Measurements from ENCODE around the gene ABLIM2.

Gene ABLIM2

DNA sequence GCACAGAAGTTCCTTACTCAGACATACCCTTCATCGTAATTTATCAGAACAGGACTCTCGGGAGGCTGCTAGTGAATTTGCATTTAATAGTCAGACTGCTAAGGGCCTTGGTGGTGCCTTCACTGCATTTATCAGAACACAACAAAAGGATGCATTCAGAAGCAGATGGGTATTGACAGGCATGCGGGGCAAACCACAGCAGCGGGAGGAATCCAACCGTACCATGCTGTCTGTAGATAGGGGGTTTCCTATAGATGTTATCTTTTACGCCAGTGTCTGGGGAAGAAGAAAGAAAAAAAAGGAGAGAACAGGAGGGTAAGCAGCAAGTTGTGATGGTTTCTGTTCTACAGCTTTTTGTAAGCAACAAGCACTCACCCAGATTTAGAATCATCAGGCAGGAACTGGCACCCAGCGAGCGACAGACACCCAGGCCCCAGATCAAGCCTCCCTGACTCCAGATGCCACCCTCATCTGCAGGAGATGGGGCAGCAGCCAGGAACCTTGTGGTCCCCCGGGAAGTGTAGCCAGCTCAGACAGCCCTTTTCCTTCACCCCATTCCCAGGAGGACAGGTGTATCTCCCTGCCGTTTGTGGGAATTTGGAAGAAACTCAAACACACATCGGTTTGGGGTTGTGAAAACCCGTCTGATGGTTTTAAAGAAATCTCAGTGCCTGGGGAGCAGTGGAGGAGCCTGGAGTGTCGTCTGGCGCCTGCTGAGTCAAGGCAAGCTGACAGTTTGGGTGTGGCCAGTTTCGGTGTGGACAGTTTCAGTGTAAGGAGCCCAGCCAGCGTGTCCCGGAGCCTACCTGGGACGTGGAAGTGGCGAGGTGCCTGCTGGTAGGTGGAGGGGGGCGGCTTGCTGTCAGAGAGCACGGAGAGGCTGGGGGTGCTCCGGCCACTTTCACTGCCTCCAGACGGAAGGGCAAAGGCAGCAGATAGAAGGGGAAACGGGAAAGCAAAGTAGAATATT lies 138.9 kb downstream of the ABLIM2 start:
- Mint-ChIP-seq H3K4me3 (no peak overlapping the region), H3K27me3 (peaks cover 35% of the 10 kb centered on the region), H3K27ac (peak overlapping the region in 1 of 2 donors; percentile 90), H3K9me3 (no peaks in the 10 kb centered on the region), H3K4me1 (no peaks in the 10 kb centered on the region)
- ATAC-seq (no peak), DNase-seq (no peak)

- Mint-ChIP-seq H3K4me3 (no peak overlapping the region), H3K9me3 (no peaks in the 10 kb centered on the region), H3K4me1 (no peaks in the 10 kb centered on the region), H3K27ac (no peak overlapping the region), H3K27me3 (peaks cover 19% of the 10 kb centered on the region)
- DNase-seq (no peak), ATAC-seq (no peak)
Measured at GRCh38 chr4:8016527-8016926, 142.1 kb downstream of the ABLIM2 start.

GRCh38 chr4:8015512-8015911 lies 143.1 kb downstream of the ABLIM2 start:
- H3K4me3 Mint-ChIP-seq, result no peak overlapping the region
- no peak for DNase-seq
- H3K27ac Mint-ChIP-seq, result peak overlapping the region in 1 of 2 donors; percentile 72
- ATAC-seq, result no peak
- H3K4me1 Mint-ChIP-seq, result no peaks in the 10 kb centered on the region
- H3K27me3 Mint-ChIP-seq, result peaks cover 13% of the 10 kb centered on the region
- H3K9me3 Mint-ChIP-seq, result no peaks in the 10 kb centered on the region

DNA sequence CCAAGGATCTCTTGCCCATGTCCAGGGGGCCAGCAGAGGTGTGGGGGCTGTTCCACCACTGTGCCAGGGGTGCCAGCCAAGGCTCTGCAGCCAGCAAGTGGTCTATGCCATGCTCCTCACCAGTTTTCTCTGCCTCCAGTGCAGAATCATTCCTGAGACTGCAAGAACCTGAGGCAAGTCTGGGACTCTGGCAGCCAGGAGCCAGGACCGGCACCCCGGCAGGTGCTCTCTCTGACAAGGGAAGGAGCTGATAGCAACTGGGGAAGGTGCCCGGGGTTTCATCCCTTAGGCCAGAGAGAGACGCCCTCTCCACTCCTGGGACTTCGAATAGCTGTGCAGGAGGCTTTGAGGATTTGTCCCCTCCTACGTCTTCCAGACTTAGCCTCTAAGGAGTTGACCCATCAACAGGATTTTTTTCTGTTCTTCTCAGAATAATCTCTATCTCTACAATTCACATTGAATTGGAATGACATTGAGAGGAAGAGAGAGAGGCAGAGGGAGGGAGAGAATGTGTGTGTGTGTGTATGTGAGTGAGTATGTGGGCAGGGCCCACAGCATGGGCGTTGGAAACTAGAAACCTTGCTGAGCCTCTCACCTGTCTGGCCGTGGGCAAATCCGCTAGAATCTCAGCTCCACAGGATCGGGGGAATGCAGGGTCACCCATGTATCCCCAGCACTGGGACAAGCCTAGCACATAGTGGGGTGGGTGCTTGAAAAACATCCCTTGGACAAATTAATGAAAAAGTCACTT lies 144.5 kb downstream of the ABLIM2 start:
- Mint-ChIP-seq H3K27me3 (peaks cover 4% of the 10 kb centered on the region), H3K27ac (no peak overlapping the region), H3K4me3 (no peak overlapping the region), H3K9me3 (no peaks in the 10 kb centered on the region), H3K4me1 (no peaks in the 10 kb centered on the region)
- DNase-seq (no peak), ATAC-seq (no peak)

GRCh38 chr4:8012517-8012916 lies 146.1 kb downstream of the ABLIM2 start:
- no peaks in the 10 kb centered on the region for H3K4me1 Mint-ChIP-seq
- H3K27ac Mint-ChIP-seq, result no peak overlapping the region
- DNase-seq (no peak), ATAC-seq (no peak)
- H3K9me3 Mint-ChIP-seq, result no peaks in the 10 kb centered on the region
- H3K4me3 Mint-ChIP-seq, result no peak overlapping the region
- no peaks in the 10 kb centered on the region for H3K27me3 Mint-ChIP-seq

- ATAC-seq, result no peak
Measured at GRCh38 chr4:8010618-8011017, 148.0 kb downstream of the ABLIM2 start.

DNA sequence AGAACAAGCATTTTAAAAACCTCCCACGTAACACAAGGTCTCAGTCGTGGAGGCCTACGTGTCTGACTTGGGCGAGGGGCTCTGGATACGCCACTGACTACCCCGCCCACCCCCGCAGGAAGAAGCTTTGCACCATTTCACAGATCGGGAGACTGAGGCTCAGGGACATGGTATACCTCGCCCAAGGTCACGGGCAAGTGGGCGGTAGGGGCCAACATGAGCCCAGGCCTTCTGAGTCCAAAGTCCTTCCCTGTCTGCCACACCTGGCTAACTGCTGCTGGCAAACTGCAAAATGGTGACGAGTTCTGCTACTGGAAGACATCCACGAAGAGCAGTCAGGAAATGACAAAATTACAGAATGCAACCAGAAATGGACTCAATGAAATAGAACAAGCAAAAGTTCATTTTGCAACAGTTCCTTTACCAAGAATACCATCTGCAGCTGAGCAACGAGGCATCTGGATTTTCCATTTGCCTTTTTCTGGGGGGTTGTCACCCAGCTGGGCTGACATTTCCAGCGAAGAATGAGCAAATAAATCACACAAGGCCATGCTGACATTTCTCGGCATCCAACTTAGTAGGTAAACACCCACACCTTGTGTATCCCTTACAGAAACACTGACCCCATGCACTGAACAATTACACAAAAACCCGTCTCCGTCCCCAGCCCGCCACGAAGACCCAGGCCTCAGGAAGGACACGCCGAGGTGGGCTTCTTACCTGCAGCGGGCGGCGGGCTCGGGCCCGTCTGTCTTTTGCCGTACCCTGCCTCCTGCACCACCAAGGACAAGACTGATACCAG lies 148.7 kb downstream of the ABLIM2 start:
- ATAC-seq (no peak), DNase-seq (no peak)
- Mint-ChIP-seq H3K4me1 (no peaks in the 10 kb centered on the region), H3K9me3 (no peaks in the 10 kb centered on the region), H3K4me3 (no peak overlapping the region), H3K27ac (no peak overlapping the region), H3K27me3 (peaks cover 11% of the 10 kb centered on the region)

More at GRCh38 chr4:8010618-8011017, 148.0 kb downstream of the ABLIM2 start:
- no peak for DNase-seq
- Mint-ChIP-seq H3K9me3 (no peaks in the 10 kb centered on the region), H3K27me3 (peaks cover 5% of the 10 kb centered on the region), H3K4me3 (no peak overlapping the region), H3K27ac (no peak overlapping the region), H3K4me1 (no peaks in the 10 kb centered on the region)

DNA sequence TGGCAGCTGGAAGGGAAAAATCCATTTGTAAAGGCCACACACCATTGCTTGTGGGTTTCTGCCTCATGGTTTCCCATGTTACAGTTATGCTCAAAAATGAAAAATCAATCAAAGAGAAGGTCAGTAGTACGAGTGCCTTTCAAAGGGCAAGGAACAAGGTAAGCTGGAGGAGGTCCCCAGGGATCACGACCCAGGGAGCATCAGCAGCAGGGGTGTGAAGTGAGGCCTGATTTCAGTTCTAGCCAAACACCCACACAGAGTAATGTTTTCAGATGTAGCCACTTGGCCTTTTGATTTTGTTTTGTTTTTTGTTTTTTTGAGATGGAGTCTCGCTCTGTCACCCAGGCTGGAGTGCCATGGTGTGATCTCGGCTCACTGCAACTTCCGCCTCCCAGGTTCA lies 149.5 kb downstream of the ABLIM2 start:
- Mint-ChIP-seq H3K4me3 (no peak overlapping the region), H3K4me1 (no peaks in the 10 kb centered on the region), H3K27ac (no peak overlapping the region), H3K9me3 (no peaks in the 10 kb centered on the region), H3K27me3 (peaks cover 11% of the 10 kb centered on the region)
- DNase-seq (no peak), ATAC-seq (no peak)

GRCh38 chr4:8008391-8008790 lies 150.2 kb downstream of the ABLIM2 start:
- no peak for ATAC-seq
- Mint-ChIP-seq H3K4me3 (no peak overlapping the region), H3K27ac (no peak overlapping the region)

GRCh38 chr4:8007581-8007980 lies 151.0 kb downstream of the ABLIM2 start:
- Mint-ChIP-seq H3K27ac (no peak overlapping the region), H3K4me1 (no peaks in the 10 kb centered on the region), H3K9me3 (no peaks in the 10 kb centered on the region), H3K27me3 (peaks cover 11% of the 10 kb centered on the region), H3K4me3 (no peak overlapping the region)
- no peak for DNase-seq
- no peak for ATAC-seq

More at GRCh38 chr4:8008391-8008790, 150.2 kb downstream of the ABLIM2 start:
- no peaks in the 10 kb centered on the region for H3K9me3 Mint-ChIP-seq
- no peaks in the 10 kb centered on the region for H3K4me1 Mint-ChIP-seq
- no peak for DNase-seq
- peaks cover 11% of the 10 kb centered on the region for H3K27me3 Mint-ChIP-seq

- DNase-seq (no peak), ATAC-seq (no peak)
- no peaks in the 10 kb centered on the region for H3K4me1 Mint-ChIP-seq
- no peak overlapping the region for H3K27ac Mint-ChIP-seq
- no peaks in the 10 kb centered on the region for H3K9me3 Mint-ChIP-seq
- H3K4me3 Mint-ChIP-seq, result no peak overlapping the region
- H3K27me3 Mint-ChIP-seq, result peaks cover 11% of the 10 kb centered on the region
Measured at GRCh38 chr4:8006471-8006870, 152.1 kb downstream of the ABLIM2 start.

DNA sequence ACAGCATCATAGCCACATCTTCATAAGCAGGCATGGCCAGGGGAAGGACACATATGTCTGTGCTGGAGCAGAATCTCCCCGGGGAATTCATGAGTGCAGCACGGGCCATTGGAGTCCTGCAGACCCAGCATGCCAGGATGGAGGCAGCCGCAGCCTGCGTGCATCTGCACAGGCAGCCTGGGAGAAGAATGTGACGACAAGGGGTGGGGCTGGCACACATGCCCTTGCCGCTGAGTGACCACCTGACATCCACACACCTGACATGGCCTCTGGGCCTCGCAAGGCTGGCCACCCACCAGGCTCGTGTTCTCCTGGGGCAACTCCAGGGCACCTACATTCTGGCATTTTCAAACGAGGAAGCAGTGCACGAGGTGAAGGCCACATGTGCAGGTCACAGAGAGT lies 152.8 kb downstream of the ABLIM2 start:
- Mint-ChIP-seq H3K27ac (peak overlapping the region in 1 of 2 donors; percentile 6), H3K4me1 (no peaks in the 10 kb centered on the region), H3K9me3 (no peaks in the 10 kb centered on the region), H3K27me3 (peaks cover 11% of the 10 kb centered on the region), H3K4me3 (no peak overlapping the region)
- no peak for ATAC-seq
- DNase-seq, result no peak

- Mint-ChIP-seq H3K27me3 (peaks cover 11% of the 10 kb centered on the region), H3K4me1 (no peaks in the 10 kb centered on the region), H3K9me3 (no peaks in the 10 kb centered on the region), H3K4me3 (no peak overlapping the region), H3K27ac (peak overlapping the region; percentile 6 to 12)
- ATAC-seq, result no peak
- DNase-seq, result no peak
Measured at GRCh38 chr4:8005033-8005808, 153.4 kb downstream of the ABLIM2 start.

- H3K4me3 Mint-ChIP-seq, result no peak overlapping the region
- no peaks in the 10 kb centered on the region for H3K4me1 Mint-ChIP-seq
- no peak overlapping the region for H3K27ac Mint-ChIP-seq
Measured at GRCh38 chr4:8004066-8004465, 154.5 kb downstream of the ABLIM2 start.

More at GRCh38 chr4:8004066-8004465, 154.5 kb downstream of the ABLIM2 start:
- Mint-ChIP-seq H3K9me3 (no peaks in the 10 kb centered on the region), H3K27me3 (peaks cover 11% of the 10 kb centered on the region)
- ATAC-seq (no peak), DNase-seq (no peak)

All from stimulated activated naive CD8-positive, alpha-beta T cell treated with anti-CD3 and anti-CD28 coated beads, Interleukin-15, amount 100 ng/mL, for 72 hours (primary cell).